ENCODE data around the gene KCNA10.

DNA sequence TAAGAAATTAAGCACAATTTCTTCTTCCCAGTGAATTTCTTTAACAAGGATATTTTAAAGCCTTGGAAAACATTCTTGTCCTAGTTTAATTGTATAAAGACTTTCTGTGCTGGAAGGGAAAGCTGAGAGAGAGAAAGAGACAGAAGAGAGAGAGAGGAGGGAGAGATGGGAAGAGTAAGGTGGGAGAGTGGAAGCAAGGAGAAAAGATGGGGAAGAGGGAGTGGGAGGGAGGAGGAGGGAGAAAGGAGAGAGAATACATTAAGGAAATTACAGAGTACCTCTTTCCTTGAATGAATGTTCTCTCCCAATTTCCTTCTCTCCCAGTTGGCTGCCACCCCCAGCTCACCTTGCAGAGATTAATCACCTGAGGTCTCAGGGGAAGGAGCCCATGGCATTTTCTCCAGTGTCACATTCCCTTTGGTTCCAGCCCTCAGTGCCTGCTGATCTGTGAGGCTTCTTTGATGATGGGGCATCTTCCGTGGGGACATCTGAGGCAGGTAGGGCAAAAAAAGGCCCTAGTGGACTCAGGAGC, 32.4 kb upstream of the KCNA10 start:
- TF ChIP-seq, protein P1, sequence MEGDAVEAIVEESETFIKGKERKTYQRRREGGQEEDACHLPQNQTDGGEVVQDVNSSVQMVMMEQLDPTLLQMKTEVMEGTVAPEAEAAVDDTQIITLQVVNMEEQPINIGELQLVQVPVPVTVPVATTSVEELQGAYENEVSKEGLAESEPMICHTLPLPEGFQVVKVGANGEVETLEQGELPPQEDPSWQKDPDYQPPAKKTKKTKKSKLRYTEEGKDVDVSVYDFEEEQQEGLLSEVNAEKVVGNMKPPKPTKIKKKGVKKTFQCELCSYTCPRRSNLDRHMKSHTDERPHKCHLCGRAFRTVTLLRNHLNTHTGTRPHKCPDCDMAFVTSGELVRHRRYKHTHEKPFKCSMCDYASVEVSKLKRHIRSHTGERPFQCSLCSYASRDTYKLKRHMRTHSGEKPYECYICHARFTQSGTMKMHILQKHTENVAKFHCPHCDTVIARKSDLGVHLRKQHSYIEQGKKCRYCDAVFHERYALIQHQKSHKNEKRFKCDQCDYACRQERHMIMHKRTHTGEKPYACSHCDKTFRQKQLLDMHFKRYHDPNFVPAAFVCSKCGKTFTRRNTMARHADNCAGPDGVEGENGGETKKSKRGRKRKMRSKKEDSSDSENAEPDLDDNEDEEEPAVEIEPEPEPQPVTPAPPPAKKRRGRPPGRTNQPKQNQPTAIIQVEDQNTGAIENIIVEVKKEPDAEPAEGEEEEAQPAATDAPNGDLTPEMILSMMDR (conservative IDR thresholded peaks at IDR 0.05; ENCODE audit: low read length), result no peak
- no peak for TF ChIP-seq EZH2phosphoT487 (IDR thresholded peaks at IDR 0.05; ENCODE audit: borderline replicate concordance, low read depth, low read length)
